ENCODE results near the gene GPR31.
"Not testable (repeated sequence)": the region's sequence is repeated elsewhere in the genome, so short reads cannot be mapped to it uniquely, and the experiment has no call there.

Gene GPR31, protein sequence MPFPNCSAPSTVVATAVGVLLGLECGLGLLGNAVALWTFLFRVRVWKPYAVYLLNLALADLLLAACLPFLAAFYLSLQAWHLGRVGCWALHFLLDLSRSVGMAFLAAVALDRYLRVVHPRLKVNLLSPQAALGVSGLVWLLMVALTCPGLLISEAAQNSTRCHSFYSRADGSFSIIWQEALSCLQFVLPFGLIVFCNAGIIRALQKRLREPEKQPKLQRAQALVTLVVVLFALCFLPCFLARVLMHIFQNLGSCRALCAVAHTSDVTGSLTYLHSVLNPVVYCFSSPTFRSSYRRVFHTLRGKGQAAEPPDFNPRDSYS

GRCh38 chr6:167157863-167158262, at the start of gene GPR31:
TSS of gene GPR31 (minus strand) at chr6:167157980. CDS start at chr6:167157831, 149 bp downstream.
- no peak for DNase-seq
- Histone ChIP-seq H3K27me3 (replicated peaks) (no peaks in the 10 kb centered on the region), H3K36me3 (replicated peaks) (no peaks in the 10 kb centered on the region), H3K27ac (no peak within 1 kb of the TSS), H3K4me3 (ENCODE audit: low read depth, low read length) (no peak within 1 kb of the TSS)
- in situ Hi-C loops (cut with HindIII; ENCODE audit: low pct_ligation_motif_present, low sequenced_read_pairs), result no loop called here
- TF ChIP-seq, protein P1, sequence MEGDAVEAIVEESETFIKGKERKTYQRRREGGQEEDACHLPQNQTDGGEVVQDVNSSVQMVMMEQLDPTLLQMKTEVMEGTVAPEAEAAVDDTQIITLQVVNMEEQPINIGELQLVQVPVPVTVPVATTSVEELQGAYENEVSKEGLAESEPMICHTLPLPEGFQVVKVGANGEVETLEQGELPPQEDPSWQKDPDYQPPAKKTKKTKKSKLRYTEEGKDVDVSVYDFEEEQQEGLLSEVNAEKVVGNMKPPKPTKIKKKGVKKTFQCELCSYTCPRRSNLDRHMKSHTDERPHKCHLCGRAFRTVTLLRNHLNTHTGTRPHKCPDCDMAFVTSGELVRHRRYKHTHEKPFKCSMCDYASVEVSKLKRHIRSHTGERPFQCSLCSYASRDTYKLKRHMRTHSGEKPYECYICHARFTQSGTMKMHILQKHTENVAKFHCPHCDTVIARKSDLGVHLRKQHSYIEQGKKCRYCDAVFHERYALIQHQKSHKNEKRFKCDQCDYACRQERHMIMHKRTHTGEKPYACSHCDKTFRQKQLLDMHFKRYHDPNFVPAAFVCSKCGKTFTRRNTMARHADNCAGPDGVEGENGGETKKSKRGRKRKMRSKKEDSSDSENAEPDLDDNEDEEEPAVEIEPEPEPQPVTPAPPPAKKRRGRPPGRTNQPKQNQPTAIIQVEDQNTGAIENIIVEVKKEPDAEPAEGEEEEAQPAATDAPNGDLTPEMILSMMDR (IDR thresholded peaks at IDR 0.05; ENCODE audit: low read depth, low read length, missing control alignments), result no peak

GRCh38 chr6:167207527-167207926, 49.7 kb upstream of the GPR31 start:
- H3K36me3 ChIP-seq (replicated peaks), result no peaks in the 10 kb centered on the region
- TF ChIP-seq, protein P1 (IDR thresholded peaks at IDR 0.05; ENCODE audit: low read depth, low read length, missing control alignments), result no peak
- DNase-seq, result no peak
- in situ Hi-C loops (cut with HindIII; ENCODE audit: low pct_ligation_motif_present, low sequenced_read_pairs), result no loop called here
- no peaks in the 10 kb centered on the region for H3K27me3 ChIP-seq (replicated peaks)
- H3K27ac ChIP-seq, result no peak overlapping the region
- no peak overlapping the region for H3K4me3 ChIP-seq (ENCODE audit: low read depth, low read length)

GRCh38 chr6:167205316-167205715, 47.5 kb upstream of the GPR31 start:
- DNase-seq; in situ Hi-C loops (cut with HindIII; ENCODE audit: low pct_ligation_motif_present, low sequenced_read_pairs): not testable (repeated sequence)

GRCh38 chr6:167204059-167204348, 46.2 kb upstream of the GPR31 start:
- in situ Hi-C loops (cut with HindIII; ENCODE audit: low pct_ligation_motif_present, low sequenced_read_pairs); H3K4me3 ChIP-seq (ENCODE audit: low read depth, low read length); H3K27ac ChIP-seq; H3K27me3 ChIP-seq (replicated peaks); H3K36me3 ChIP-seq (replicated peaks): not testable (repeated sequence)
- peak; percentile 18 for DNase-seq

More at GRCh38 chr6:167205316-167205715, 47.5 kb upstream of the GPR31 start:
- H3K27me3 ChIP-seq (replicated peaks); H3K36me3 ChIP-seq (replicated peaks); H3K4me3 ChIP-seq (ENCODE audit: low read depth, low read length); H3K27ac ChIP-seq: not testable (repeated sequence)

DNA sequence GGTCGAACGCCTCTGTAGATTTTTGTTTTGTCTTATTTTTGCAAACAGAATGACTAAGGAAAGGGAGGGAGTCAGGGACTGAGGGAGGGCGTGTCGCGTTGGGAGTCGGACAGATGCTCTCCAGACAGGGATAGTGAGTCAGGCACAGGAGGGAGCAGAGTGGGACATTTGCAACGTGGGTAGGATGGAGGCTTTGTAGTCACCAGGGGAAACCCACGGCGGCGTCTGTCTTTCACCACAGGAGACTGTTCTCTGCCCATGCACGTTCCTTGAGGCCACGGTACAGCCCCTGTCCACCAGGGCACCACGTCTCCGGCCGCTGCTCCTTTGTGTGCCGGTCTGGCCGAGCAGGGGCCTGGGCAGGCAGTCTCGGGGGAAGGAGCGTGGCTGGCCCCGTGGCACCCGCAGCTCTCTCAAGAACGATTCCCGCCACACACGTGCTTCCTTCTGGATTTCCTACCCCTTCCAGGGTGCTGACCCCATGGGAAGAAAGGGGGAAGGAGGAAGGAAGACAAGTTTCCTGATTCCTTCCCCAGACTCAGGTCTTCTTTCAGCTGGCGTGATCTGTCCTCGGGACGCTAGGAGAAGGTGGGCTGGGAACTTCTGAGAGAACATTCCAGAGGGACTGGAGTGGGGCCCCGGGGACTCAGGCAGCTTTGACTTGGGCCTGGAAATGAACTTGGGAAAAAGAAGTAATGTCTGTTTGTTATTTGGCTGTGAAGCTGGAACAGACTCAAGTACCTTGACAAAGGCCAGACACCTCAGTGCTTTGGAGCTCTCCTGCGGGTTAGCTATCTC, 45.7 kb upstream of the GPR31 start:
- H3K27ac ChIP-seq; in situ Hi-C loops (cut with HindIII; ENCODE audit: low pct_ligation_motif_present, low sequenced_read_pairs); H3K36me3 ChIP-seq (replicated peaks); H3K4me3 ChIP-seq (ENCODE audit: low read depth, low read length); H3K27me3 ChIP-seq (replicated peaks); DNase-seq: not testable (repeated sequence)

DNA sequence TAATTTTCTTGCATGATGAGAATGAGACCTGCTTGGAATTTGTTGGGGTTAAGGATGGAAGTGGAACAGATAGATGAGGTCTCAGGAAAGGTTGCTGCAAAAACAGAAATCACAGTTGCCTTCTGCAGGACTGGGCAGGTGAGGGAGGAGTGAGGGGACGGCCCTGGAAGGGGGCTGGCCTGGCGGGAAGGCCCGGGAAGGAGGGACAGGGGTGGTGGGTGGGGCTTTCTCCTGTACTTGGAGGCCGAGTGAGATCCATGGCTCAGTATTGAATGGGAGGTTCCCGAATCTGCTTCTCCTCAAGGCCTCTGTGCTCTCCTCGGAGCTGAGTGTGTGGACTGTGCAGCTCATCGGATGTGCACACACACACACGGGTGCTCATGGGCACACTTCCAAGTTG, 44.8 kb upstream of the GPR31 start:
- H3K27me3 ChIP-seq (replicated peaks); in situ Hi-C loops (cut with HindIII; ENCODE audit: low pct_ligation_motif_present, low sequenced_read_pairs); H3K36me3 ChIP-seq (replicated peaks); DNase-seq; H3K4me3 ChIP-seq (ENCODE audit: low read depth, low read length); H3K27ac ChIP-seq: not testable (repeated sequence)

DNA sequence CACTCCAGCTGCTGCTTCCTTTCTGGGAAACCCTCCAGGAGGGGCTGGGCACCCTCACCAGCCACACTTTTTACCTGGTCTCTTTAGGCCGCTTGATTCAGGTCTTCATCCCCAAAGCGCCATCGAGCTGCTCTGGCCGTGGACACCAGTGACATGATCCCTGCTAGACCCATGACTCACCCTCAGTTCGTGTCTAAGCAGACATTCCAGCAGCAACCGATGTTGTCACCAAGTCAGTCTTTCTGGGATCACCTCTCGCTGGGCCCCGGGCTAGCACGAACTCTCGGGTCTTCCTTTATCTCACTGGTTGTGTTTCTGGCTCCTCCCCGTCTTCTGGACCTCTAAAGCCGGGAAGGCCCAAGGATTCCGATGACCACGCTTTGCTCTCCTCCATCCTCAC, 43.0 kb upstream of the GPR31 start:
- Histone ChIP-seq H3K4me3 (ENCODE audit: low read depth, low read length) (no peak overlapping the region), H3K36me3 (replicated peaks) (no peaks in the 10 kb centered on the region), H3K27ac (no peak overlapping the region), H3K27me3 (replicated peaks) (no peaks in the 10 kb centered on the region)
- TF ChIP-seq, protein P1 (IDR thresholded peaks at IDR 0.05; ENCODE audit: low read depth, low read length, missing control alignments), result no peak
- in situ Hi-C loops (cut with HindIII; ENCODE audit: low pct_ligation_motif_present, low sequenced_read_pairs), result no loop called here
- no peak for DNase-seq

DNA sequence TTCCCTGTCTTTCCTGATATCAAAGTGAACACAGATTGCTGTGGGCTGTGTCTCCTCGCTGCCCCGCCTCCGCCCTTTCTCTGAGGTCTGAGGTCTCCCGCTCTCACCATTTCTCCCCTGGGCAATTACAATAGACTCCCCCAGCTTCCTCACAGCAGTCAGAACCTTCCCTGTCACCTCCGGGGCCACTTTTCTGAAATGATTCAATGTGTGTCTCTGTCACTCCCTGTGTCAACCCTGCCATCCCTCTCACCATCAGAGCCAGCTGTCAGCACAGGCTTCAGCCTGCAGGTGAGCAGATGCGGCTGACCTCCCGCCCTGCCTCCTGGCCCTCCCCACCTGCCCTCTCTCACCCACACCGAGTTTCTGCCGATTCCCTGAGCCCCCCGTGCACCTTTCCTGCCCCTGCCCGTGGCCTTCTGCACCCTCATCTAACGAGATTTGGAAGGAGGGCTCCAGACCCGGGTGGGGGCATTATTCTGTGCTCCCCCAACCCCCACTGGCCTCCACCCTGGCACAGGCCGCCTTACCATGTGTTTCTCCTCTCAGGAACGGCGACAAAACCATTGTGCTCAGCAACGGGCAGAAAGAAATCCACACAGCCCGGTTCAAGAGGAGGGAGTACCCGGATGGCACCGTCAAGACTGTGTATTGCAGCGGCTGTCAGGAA, 38.3 kb upstream of the GPR31 start:
- H3K27me3 ChIP-seq (replicated peaks); H3K36me3 ChIP-seq (replicated peaks); H3K27ac ChIP-seq; DNase-seq; H3K4me3 ChIP-seq (ENCODE audit: low read depth, low read length); in situ Hi-C loops (cut with HindIII; ENCODE audit: low pct_ligation_motif_present, low sequenced_read_pairs): not testable (repeated sequence)

GRCh38 chr6:167193515-167194125, 35.8 kb upstream of the GPR31 start:
- H3K27me3 ChIP-seq (replicated peaks); in situ Hi-C loops (cut with HindIII; ENCODE audit: low pct_ligation_motif_present, low sequenced_read_pairs); H3K27ac ChIP-seq; H3K36me3 ChIP-seq (replicated peaks); H3K4me3 ChIP-seq (ENCODE audit: low read depth, low read length); DNase-seq: not testable (repeated sequence)

DNA sequence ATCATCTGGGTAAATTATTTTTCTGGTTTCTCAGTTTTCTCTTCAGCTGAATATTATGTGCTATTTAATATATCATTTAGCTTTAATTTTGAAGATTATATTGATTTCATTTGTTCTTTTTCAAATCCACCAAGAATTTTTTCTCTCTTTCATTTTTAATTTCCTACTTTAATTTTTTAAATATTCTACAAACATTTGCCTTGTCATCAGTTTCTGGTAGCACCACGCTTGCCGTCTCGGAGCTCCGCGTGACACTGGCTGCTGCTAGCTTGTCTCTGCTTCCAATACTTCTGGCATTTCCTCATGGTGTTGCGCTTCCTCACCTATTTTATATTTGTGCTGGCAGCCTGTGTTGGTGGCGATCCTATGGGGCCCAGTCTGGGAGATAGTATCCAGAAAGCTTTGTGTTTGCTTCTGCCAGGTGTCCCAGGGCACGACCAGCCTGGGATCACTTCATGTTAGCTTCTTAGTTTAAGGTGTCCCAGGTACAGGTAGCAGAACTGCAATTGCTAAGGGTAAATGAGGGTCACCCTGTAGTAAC, 33.3 kb upstream of the GPR31 start:
- in situ Hi-C loops (cut with HindIII; ENCODE audit: low pct_ligation_motif_present, low sequenced_read_pairs); H3K27me3 ChIP-seq (replicated peaks); H3K4me3 ChIP-seq (ENCODE audit: low read depth, low read length); H3K36me3 ChIP-seq (replicated peaks); DNase-seq; H3K27ac ChIP-seq: not testable (repeated sequence)
